Measurements from ENCODE around the gene RGS13.

RGS13 gene, protein sequence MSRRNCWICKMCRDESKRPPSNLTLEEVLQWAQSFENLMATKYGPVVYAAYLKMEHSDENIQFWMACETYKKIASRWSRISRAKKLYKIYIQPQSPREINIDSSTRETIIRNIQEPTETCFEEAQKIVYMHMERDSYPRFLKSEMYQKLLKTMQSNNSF

DNA sequence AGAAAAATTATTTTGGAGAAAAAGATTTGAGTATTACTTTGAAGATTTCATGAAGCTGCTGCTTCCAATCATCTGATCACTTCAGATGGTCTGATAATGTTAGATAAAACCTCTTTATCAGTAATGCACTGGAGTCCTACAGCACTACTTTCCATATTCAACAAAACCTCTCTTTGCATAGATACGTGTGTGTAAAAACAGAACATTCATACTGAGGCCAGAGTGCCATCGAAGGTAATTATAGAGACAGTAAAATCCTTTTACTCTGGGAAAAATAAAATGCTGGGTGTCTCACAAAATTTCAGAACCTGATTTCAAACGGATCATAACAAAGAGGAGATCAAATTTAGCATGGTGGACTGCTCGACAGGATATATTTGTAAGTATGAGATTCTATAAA, at the start of gene RGS13:
Gene RGS13, plus strand, starts transcription at position 209 of the 400 bp plus-strand sequence. CDS start 8,188 bp downstream, outside the sequence.
- DNase-seq: no peak

DNA sequence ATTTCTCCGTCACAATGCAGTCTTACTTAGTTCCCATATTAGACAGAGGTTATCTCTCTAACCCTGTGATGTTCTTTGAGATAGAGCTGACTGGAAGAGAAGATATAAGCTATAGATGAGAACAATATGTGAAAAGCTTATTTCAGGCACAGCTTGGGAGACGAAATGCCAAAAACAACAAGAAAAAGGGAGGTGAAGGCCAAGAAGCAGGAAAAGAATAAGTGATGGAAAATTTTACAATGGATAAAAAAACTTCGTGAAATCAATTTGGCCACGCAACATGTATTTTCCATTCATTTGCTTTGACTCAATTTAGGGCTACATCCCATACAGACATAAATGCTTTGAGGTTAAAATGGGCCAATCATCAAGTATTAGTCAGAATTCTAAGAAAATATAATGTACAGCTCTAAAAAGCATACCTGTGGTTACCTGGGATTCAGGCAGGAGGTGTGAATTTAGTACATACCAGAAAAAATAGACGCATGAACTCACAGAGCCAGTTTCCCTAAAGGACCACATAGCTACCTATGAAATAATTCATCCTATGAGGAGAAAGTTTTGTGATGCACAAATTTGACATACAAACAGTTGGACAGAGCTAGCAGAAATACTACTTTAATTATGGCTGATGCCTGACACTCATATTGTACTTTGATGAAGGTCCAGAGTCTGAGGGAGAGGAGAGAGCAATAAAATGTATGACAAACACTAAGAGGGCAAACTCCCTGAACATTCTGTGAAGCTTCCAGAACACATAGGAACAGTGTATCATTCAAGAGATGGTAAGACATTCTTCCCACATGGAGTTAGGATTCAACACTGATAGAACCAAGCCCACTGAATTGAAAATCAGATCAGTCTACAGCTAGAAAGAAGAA, 48.3 kb upstream of the RGS13 start:
- DNase-seq: no peak

DNA sequence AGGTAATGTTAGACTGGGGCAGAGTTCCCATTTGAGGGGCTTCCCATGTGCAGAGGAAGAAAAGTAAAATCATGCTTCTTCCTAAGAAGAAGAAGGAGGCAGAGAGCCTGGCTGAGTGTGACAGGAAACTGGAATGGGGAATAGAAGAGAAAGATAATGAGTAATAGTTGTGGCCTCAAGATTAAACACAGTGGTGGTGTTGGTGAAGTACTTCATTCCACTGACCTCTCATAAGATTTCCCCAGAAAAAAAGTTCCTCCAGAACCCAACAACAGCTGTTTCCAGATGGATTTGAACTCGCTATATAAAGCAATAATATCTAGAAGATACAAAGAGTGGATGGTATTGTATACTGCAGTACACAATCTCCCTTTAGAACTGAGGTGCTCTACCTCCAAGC, 47.4 kb upstream of the RGS13 start:
- DNase-seq: no peak

DNA sequence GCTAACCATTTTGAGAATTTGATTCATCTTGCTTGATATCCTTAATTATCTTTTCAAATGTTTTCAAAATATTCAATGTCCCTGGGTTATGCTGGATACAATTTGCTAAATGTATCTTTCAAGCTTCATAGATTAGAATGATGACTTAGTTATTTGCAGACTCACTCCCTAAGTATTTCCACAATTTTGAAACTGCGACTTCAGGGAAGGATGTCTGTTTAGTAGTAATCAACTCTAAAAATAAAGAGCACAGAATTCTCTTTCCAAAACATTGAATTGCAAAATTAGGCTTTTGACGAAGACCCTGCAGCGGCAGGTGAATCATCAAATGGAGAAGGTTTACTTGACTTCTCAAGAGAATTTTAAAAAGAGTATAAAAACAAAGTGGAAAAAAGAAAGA, 46.1 kb upstream of the RGS13 start:
- no peak for DNase-seq

DNA sequence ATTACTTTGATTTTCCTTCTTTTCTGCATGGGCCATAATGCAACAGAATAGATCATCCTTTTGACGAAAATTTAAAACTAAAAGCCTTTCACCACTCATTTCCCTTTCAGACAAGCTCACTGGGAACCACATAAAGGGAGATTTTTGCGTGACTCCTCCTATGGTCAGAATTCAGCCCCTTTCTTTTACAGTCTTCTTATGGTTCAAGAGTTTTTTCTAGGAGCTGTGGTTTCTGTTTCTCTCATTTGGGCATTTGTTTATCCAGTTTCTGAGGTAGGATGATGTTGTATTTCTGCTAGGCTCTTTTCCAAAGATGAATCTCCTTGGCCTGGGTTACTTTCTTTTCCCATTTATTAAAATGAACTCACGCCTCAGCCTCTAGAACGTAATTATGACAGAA, 43.4 kb upstream of the RGS13 start:
- DNase-seq: no peak

DNA sequence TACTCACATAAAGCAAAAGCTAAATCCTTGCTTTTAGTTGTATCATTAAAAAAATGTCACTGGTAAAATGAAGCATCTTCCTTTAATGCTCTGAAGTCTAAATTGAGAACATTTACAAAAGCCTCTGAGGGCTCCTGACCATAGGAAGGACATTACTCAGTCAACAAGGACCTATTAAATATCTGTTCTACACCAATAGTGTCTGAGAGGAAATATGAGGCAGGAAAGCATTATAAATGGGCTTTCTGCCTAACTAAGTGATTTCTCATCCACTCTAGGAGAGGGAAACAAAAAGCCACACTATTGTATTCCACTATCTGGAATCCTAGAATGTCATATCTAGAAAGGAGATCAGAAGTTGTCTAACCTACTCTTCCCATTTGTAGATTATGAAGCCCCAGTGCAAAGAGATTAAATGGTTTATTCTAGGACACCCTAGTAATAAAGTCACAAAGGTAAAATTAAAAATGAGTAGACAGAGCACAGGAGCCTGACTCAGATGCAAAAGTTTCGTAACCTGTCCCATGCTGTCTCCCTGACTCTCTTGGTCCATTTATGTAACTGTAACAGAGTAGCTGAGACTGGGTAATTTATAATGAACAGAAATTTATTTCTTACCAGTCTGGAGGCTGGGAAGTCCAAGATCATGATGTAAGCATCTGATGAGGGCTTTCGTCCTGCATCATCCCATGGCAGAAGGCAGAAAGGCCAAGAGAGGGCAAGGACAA, 42.8 kb upstream of the RGS13 start:
- no peak for DNase-seq

DNA sequence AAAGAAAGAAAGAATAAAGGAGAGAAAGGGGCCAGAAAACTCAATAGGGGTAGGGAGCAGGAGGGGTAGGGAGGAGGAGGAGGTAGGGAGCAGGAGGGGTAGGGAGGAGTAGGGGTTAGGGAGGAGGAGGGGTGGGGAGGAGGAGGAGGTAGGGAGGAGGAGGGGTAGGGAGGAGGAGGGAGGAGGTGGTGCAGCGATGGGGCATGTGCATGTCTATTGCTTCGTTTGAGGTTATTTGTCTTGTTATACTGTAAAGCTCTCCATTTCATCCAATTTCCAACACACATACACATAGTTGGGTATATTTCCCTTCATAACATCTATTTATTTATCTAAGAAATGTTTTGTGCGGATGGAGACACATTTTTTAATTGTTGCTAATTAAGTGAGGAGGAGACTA, 40.6 kb upstream of the RGS13 start:
- DNase-seq: no peak

DNA sequence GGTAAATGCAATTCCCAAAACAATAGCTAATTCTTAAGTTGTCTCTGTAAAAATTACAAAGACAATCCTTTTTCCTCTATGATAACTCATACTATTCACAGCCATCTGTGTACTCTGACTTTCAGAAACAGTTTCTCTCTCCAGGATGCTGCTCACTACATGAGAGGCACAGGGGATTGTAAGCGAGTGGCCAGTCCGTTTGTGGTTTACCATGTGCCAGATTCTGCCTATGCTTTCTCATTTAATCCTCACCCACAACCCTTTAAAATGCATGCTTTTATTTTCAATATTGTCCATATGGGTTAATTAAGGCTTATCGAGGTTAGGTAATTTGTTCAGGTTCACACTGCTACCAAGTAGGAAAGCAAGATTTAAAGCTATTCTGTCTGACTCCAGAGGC, 37.4 kb upstream of the RGS13 start:
- no peak for DNase-seq

DNA sequence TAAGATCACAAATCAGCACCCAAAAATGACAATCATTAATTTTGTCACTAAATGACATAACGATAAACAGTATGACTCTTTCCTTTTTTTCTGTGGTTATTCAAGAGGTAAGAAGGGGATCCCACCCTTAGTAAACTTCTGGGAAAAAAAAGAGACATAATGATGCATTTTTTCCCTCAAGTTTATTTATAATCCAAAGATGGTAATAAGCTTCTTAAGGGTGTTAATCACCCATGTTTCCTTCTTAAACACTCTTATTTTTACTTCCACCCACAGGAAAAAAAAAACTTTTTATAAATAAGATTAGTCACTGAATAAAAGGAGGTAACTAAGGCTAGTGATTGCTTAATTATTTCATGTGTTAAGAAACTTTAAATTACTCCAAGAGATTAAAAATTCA, 35.7 kb upstream of the RGS13 start:
- DNase-seq: no peak

DNA sequence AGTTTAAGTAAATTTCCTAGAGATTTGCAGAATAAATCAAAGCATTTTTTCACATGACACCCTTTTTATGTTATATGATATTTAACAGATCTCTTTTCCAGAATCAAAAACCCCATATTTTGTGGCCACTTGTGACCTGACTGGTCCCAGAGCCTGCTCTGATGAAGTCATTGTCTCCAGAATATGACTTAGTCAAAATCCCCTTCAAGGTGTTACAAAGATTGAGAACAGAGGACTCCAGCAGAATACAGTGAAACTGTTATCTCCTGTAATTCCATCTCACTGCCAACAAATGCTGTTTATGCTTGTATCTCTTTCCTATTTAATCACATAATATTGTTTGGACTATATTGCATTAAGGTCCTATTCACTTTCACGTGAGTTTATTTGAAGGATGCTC, 34.8 kb upstream of the RGS13 start:
- no peak for DNase-seq

DNA sequence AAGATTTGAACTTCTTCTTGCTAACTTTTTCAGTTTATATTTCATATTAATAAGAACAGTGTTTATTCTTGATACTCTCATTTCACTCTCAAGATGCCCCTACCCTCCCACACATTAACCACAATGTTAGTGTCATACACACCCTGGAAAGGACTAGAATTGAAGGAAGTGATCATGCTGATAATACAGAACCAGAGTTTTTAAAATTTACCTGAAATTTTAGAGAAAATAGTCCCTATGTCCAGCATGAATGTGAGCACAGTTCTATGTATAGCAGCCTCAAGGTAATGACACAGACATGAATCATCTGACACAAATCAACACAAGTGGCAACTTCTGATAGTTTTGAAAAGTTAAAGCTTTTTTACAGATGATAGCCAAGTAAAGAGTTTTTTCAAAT, 34.4 kb upstream of the RGS13 start:
- no peak for DNase-seq

DNA sequence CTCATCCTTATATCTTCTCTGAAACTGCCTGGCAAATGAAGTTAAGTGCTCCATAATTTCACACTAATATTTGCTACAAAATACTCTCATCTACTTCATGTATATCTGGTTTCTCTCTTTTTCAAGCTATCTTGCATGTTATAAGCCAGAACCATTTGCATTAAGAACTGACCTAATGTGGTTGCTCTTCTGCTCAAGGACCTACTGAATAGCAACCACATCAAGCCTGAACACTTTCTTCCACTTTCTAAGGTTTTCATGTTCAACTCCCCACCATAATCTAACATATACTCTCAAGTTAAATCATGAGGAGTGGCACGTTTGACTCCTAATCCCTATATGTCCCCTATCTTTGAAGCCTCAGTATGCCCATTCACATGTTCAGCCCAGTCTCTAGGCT, 33.2 kb upstream of the RGS13 start:
- DNase-seq: no peak

DNA sequence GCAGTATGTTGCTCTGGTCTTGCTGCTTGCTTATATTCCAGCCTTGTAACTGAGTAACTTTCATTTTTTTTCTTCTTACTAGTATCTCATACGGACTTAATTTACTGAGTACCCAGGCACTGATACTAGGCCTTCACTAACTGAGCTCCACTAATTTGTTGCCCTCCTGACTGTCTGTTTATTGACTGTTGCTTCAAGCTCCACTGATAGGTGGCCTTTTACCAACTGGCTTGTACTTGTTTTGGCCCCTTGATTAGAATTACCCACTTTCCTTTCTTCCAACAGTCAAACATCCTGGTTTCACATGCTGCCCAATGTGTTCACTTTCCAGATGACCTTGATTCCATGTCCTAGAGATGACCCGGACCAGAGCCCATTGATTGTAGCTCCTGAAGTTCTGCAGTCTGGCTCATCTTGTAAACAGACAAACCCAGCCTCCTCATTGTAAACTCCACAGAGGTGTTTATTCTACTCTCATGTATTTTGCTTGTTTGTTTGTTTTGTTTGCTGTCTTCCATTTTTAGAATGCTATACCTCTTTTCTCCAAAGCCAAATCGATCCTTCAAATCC, 32.6 kb upstream of the RGS13 start:
- no peak for DNase-seq

DNA sequence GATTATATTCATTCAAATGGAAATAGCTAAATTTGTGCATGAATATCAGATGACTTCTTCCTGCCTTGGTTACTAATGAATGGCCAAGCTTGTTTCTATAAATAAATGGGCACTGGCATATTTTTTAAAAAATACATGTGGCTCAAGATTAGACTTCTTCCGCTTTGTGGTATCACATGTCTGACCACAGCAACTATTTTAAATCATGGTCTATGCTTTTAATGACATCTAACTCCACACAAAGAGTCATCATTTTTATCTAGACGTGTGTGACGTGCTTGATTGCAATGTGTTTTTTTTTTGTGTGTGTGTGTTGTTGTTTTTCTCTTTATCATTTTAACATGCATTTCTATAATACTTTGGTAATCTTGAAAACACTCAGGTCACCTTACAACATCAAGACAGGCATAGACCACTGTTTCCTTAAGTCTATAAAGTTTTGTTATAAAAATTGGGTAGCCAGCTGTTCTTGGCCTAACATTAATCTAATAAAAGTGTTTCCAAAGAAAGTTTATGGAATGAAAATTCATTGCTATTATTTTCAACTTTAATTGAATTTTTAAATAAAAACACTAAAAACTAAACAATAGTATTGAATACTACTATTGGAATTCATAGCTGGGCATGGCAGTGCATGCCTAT, 30.8 kb upstream of the RGS13 start:
- DNase-seq: peak; percentile 95

DNA sequence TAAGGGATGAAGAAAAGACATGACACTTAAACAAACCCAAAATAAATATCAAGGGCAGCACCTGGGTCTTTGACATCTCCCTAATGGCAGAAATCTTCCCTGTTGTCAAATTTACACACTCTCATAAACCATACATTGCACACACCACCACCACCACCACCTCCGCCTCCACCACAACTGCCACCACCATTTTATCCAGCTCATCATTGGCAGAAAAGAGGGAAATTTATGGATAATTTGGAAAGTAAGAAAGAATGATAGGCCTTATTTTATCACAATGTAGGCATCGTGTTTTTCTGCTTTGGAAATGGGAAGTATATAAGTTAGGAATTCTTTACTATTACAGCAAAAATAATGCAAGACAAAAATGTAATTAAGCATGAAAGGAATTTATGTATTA, 27.3 kb upstream of the RGS13 start:
- no peak for DNase-seq

DNA sequence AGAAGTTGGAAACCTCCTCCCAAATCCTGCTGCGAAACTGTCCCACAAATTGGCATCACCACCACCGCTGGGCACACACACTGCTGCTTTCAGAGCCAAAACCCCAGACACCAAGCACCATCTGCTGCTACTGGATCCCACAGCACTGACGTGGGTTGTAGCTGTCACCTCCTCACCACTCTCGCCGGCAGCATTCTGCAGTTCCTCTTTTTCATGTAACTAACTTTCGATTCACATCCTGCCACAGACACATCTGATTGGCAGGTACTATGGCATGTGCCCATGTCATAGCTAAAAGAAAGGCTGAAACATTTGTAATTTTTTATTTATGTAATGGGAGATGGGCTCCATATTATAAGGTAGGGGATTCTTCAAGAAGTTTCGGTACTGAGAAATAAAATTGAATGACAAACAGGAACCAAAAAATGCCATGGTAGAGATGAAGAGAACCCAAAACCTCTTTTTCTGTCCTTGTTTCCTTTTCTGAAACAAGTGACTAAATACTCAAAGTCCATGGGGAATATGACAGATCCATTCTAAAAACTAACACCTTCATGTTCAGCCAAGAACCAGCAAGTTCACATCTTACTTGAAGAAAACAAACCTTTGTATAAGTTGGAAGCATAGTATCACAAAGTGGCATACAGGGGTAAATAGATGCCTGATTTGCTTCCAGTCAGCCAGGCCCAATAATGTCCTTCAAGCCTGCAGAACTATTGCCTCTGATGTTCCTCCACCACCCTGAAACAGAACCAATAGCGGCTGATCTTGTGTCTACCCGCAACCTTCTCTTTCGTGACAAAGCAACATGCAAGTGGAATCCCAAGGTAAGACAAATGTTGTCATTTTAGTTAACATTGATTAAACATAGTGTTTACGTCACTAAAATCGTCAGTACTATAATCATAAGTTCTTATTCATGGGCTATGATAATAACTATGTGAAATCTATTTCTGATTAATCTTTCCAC, 26.6 kb upstream of the RGS13 start:
- DNase-seq: peak; percentile 96

DNA sequence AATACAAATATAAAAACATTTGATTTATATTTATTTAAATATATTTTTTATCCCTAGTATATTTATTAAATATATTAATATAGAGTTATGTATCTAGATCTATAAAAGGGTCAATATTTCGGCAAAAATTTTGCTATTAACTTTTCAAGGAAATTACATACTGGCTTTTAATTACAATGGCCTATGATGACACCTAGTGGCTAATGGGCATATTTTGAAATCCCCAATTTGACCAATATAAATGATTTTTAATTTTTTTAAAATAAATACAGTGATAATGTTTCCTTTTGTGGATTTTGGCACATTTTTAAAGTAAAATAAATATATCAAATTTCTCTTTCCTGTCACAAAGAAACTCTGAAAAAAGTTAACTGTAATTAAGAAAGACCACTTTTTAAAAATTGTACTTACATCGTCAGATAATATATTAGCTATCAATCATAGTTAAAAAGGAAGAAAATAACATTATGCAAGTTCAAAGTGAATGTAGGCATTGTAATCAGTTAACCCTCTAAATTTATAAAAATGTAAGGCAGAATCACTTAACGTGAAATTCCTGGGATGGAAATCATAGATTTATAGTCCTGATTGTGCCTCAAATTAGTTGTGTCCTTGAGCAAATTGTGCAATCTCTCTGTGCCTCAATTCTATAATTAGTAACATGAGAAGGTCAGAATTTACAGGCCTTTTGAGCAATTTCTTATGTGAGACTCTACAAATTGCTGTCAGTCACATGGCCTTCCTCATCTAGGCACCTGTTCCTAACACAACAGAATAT, 25.6 kb upstream of the RGS13 start:
- DNase-seq: no peak

DNA sequence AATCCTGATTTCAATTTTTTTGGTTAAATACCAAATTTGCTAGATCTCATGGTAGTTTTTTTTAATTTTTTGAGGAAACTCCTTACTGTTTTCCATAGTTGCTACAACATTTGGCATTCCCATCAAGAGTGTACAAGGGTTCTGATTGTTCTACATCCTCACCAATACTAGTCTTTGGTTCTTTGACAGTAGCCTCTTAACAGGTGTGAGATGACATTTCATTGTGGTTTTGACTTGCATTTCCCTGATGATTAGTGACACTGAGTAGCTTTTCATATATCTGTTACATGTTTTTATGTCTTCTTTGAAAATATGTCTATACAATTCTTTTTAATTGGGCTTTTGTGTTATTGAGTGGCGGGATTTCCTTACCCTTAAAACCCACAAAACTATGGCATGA, 20.9 kb upstream of the RGS13 start:
- DNase-seq: no peak

DNA sequence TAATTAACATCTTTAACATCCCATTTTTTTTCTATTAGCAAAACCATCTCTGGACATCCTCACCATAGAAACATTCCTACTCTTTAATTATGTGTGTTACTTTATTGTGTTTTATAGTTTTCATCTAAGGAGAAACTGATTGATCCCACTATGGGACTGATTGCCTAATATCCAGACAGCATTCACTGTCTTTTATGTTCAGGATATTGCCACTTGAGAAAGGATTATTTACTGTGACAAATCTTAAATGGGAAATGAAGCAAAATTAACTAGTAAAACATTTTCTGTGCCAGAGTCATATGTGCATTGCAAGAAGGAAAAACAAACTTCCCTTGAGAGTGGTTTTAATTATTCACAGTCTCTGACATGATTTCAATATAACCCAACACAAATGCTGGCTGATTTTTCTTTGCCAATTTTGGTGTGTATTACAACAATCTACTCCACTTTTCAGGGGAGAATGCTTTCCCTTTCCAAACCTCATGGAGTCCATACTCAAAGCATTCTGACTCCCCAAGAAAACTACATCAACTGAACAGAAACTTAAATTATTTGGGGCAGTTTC, 15.8 kb upstream of the RGS13 start:
- no peak for DNase-seq

DNA sequence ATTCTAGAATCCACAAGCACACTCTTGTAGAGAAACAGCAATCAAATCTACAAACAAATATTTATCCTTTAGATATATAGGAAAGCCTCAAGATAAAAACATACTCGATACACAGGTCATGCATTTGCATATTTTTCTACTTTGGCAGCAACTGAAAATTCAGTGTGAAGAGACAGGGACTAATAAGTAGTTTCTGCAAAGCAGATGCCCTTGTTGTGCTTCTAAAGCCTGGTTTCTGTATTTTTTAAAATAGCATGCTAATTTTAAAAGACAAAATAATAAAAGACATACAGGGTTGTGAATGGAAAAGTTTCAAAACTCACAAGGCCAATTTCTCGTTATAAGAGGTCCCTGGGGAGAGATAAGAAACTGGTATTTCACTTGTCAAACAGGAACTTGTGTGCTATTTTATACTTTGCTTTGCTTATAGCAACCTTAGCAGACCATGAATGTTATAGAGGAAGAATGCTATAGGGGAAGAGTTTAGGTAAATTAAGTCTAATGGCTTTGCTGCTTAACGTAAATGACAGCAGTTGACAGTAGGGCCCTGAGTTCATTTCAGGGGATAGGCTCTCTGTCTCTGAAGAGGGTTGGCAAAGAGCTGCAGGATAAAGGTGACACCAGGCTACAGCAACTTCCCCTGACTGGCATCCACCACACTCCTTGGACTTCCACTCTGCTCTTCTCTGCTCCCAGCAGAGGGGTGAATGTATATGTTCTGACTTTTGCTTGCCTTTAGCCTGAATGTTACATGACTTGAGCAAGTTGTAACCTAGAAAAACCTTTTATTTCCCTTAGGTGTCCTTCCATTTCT, 9.4 kb upstream of the RGS13 start:
- DNase-seq: no peak

Measured in MV-4-11 (cell line).